WTC11 (cell line): ENCODE data around the gene SIPA1L3. TPM values are rescaled to one million over a fixed set of nuclear protein-coding genes. Genes with fewer than 3 reads are reported as not detected.

Source experiments
- ATAC-seq: fragments of 200-7000 bp; cut with Tn5 transposase; 2 replicates; pipeline ENCODE4 v1.10.0; 2021; ENCODE audit warnings: mild to moderate bottlenecking, moderate library complexity
- CTCF ChIA-PET: fragments of 300-600 bp; sonication (Branson Sonifier 250); formaldehyde crosslinking; loops from one replicate; lab custom pipeline; 2021; ENCODE audit warnings: antibody characterized with exemption; lab: Charles Lee
- POLR2A ChIA-PET: fragments of 350-600 bp; sonication (Branson Sonifier 250); formaldehyde crosslinking; loops from one replicate; lab custom pipeline; 2021; ENCODE audit warnings: antibody characterized with exemption; lab: Charles Lee
- DNase-seq: peaks from one replicate; pipeline ENCODE4 v3.0.0; 2021; ENCODE audit warnings: low spot score
- H3K27ac Mint-ChIP-seq: 2 replicates; pipeline ENCODE4 v1.8.0; 2021; ENCODE audit warnings: mixed read lengths
- H3K27me3 Mint-ChIP-seq: 2 replicates; pipeline ENCODE4 v1.8.0; 2021; ENCODE audit warnings: low read depth, mild to moderate bottlenecking, moderate library complexity, mixed read lengths
- H3K36me3 Mint-ChIP-seq: 2 replicates; pipeline ENCODE4 v1.8.0; 2021; ENCODE audit warnings: mixed read lengths
- H3K4me1 Mint-ChIP-seq: 2 replicates; pipeline ENCODE4 v1.8.0; 2022; ENCODE audit warnings: mixed read lengths
- H3K4me3 Mint-ChIP-seq: 2 replicates; pipeline ENCODE4 v1.8.0; 2021; ENCODE audit warnings: mild to moderate bottlenecking, moderate library complexity, mixed read lengths
- H3K9me3 Mint-ChIP-seq: 2 replicates; pipeline ENCODE4 v1.8.0; 2021; ENCODE audit warnings: mixed read lengths
- CREM ChIP-seq: sonication (generic); formaldehyde crosslinking; IDR thresholded peaks from 2 replicates; pipeline ENCODE4 v1.8.1; 2022; ENCODE audit warnings: mild to moderate bottlenecking, missing genetic modification reagents, moderate library complexity
- ELF4 ChIP-seq: sonication (generic); formaldehyde crosslinking; IDR thresholded peaks from 2 replicates; pipeline ENCODE4 v1.8.1; 2022; ENCODE audit warnings: low read depth, mild to moderate bottlenecking, moderate library complexity, missing genetic modification reagents
- ESRRA ChIP-seq: sonication (generic); formaldehyde crosslinking; IDR thresholded peaks from 2 replicates; pipeline ENCODE4 v1.8.1; 2022; ENCODE audit warnings: mild to moderate bottlenecking, missing genetic modification reagents, borderline replicate concordance
- ETV6 ChIP-seq: sonication (generic); formaldehyde crosslinking; IDR thresholded peaks from 2 replicates; pipeline ENCODE4 v1.8.1; 2022; ENCODE audit warnings: mild to moderate bottlenecking, missing genetic modification reagents
- GABPB1 ChIP-seq: sonication (generic); formaldehyde crosslinking; IDR thresholded peaks from 2 replicates; pipeline ENCODE4 v1.8.1; 2023; ENCODE audit warnings: mild to moderate bottlenecking, missing genetic modification reagents
- JUN ChIP-seq: sonication (generic); formaldehyde crosslinking; IDR thresholded peaks from 2 replicates; pipeline ENCODE4 v1.8.0; 2023; ENCODE audit warnings: mild to moderate bottlenecking, missing genetic modification reagents
- SMAD4 ChIP-seq: sonication (generic); formaldehyde crosslinking; IDR thresholded peaks from 2 replicates; pipeline ENCODE4 v1.8.0; 2022; ENCODE audit warnings: mild to moderate bottlenecking, missing genetic modification reagents
- TEAD1 ChIP-seq: sonication (generic); formaldehyde crosslinking; IDR thresholded peaks from 2 replicates; pipeline ENCODE4 v1.8.0; 2022; ENCODE audit warnings: mild to moderate bottlenecking, missing genetic modification reagents
- TEAD4 ChIP-seq: sonication (generic); formaldehyde crosslinking; IDR thresholded peaks from 2 replicates; pipeline ENCODE4 v1.8.0; 2022; ENCODE audit warnings: mild to moderate bottlenecking, missing genetic modification reagents
- TP53 ChIP-seq: sonication (generic); formaldehyde crosslinking; IDR thresholded peaks from 2 replicates; pipeline ENCODE4 v1.8.1; 2023; ENCODE audit warnings: mild to moderate bottlenecking, missing genetic modification reagents
- ZNF317 ChIP-seq: sonication (generic); formaldehyde crosslinking; IDR thresholded peaks from 2 replicates; pipeline ENCODE4 v1.8.1; 2023; ENCODE audit warnings: low read depth, mild to moderate bottlenecking, moderate library complexity, missing genetic modification reagents, borderline replicate concordance
- ZNF396 ChIP-seq: fragments of 250-450 bp; sonication (Bioruptor Pico); IDR thresholded peaks from 2 replicates; pipeline ENCODE4 v1.8.0; 2021; ENCODE audit warnings: mild to moderate bottlenecking, moderate library complexity, borderline replicate concordance
- total RNA-seq: library from RNA; stranded (reverse); gene quantifications from 3 replicates; pipeline ENCODE4 v1.2.3, GENCODE V29; 2021
- TF ChIP-seq, protein P1 (sequence below): sonication (generic); formaldehyde crosslinking; IDR thresholded peaks from 2 replicates; pipeline ENCODE4 v1.8.0; 2023; ENCODE audit warnings: missing genetic modification reagents
- TF ChIP-seq, protein P2 (sequence below): sonication (generic); formaldehyde crosslinking; IDR thresholded peaks from 2 replicates; pipeline ENCODE4 v1.8.0; 2022; ENCODE audit warnings: mild to moderate bottlenecking, missing genetic modification reagents
- TF ChIP-seq, protein P3 (sequence below): sonication (generic); formaldehyde crosslinking; IDR thresholded peaks from 2 replicates; pipeline ENCODE4 v1.8.0; 2022; ENCODE audit warnings: mild to moderate bottlenecking, missing genetic modification reagents
- TF ChIP-seq, protein P4 (sequence below): sonication (generic); formaldehyde crosslinking; IDR thresholded peaks from 2 replicates; pipeline ENCODE4 v1.8.1; 2022; ENCODE audit warnings: mild to moderate bottlenecking, moderate library complexity, missing genetic modification reagents
- TF ChIP-seq, protein P5 (sequence below): fragments of 250-450 bp; sonication (Bioruptor Pico); IDR thresholded peaks from 2 replicates; pipeline ENCODE4 v1.9.0; 2021; ENCODE audit warnings: mild to moderate bottlenecking, borderline replicate concordance
- TF ChIP-seq, protein P6 (sequence below): sonication (generic); formaldehyde crosslinking; IDR thresholded peaks from 2 replicates; pipeline ENCODE4 v1.8.1; 2023; ENCODE audit warnings: mild to moderate bottlenecking, moderate library complexity, missing genetic modification reagents

The SIPA1L3 gene
- total RNA-seq, 1 experiment from 2014 or later = 41.5 TPM

DNA sequence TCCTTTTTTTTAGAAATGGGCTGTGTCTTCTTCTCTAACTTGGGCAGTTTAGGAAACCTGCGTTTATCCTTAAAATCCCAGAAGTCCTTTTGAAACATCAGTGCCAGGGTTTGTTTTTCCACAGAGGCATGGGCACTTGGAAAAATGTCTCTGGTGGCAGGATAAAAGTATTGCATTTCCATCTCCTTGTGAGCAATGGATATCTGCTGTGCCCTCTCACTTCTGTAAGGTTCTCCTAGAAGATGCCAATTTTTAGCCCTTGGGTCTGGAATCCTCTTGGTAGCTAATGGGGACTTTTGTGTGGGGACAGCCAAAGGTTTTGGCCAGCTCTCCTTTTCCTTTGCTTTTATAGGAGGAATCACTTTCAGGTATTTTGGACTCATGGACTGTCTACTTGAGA, 21.6 kb upstream of the SIPA1L3 start:
- ATAC-seq = no peak
- Mint-ChIP-seq H3K27ac (no peak overlapping the region), H3K4me1 (no peaks in the 10 kb centered on the region), H3K27me3 (peaks cover 19% of the 10 kb centered on the region), H3K9me3 (peaks cover 18% of the 10 kb centered on the region), H3K4me3 (no peak overlapping the region), H3K36me3 (peaks cover 6% of the 10 kb centered on the region)
- ChIA-PET CTCF (interaction anchor here (1.0 kb wide), 1 partner anchor 17 kb away, joined by 4 read pairs; no protein-coding TSS in a partner anchor), POLR2A (no interaction called here)
- DNase-seq = no peak
- TF ChIP-seq TEAD1 (CRISPR knock-in tag) (no peak), CREM (CRISPR knock-in tag) (no peak), ZNF396 (CRISPR knock-in tag) (no peak), ZNF317 (CRISPR knock-in tag) (peak; percentile 89), ETV6 (CRISPR knock-in tag) (no peak), JUN (no peak)
- TF ChIP-seq, protein P1, sequence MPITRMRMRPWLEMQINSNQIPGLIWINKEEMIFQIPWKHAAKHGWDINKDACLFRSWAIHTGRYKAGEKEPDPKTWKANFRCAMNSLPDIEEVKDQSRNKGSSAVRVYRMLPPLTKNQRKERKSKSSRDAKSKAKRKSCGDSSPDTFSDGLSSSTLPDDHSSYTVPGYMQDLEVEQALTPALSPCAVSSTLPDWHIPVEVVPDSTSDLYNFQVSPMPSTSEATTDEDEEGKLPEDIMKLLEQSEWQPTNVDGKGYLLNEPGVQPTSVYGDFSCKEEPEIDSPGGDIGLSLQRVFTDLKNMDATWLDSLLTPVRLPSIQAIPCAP = no peak
- TF ChIP-seq, protein P2, sequence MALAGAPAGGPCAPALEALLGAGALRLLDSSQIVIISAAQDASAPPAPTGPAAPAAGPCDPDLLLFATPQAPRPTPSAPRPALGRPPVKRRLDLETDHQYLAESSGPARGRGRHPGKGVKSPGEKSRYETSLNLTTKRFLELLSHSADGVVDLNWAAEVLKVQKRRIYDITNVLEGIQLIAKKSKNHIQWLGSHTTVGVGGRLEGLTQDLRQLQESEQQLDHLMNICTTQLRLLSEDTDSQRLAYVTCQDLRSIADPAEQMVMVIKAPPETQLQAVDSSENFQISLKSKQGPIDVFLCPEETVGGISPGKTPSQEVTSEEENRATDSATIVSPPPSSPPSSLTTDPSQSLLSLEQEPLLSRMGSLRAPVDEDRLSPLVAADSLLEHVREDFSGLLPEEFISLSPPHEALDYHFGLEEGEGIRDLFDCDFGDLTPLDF (CRISPR knock-in tag) = no peak

DNA sequence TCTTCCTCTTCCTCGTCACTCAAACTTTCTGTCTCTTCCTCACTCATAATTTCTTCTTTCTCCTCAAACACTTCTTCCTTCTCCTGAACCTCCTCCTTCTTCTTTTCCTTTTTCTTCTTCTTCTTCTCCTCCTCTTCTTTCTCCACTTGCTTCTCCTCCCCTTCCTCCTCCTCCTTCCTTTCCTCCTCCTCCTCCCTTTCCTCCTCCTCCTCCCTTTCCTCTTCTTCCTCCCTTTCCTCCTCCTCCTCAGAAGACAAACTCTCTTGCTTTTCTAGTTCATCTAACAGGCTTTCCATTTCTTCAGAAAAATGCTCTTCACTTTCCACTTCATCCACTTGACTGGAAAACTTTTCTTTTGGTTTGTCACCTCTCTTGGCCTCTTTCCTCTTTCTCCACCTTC, 20.4 kb upstream of the SIPA1L3 start:
- TF ChIP-seq ELF4 (no peak), TP53 (CRISPR knock-in tag) (no peak), GABPB1 (CRISPR knock-in tag) (no peak), TEAD4 (CRISPR knock-in tag) (no peak), ZNF317 (CRISPR knock-in tag) (no peak), SMAD4 (CRISPR knock-in tag) (no peak), ESRRA (CRISPR knock-in tag) (no peak)
- TF ChIP-seq, protein P3, sequence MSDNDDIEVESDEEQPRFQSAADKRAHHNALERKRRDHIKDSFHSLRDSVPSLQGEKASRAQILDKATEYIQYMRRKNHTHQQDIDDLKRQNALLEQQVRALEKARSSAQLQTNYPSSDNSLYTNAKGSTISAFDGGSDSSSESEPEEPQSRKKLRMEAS (CRISPR knock-in tag) = no peak
- TF ChIP-seq, protein P4, sequence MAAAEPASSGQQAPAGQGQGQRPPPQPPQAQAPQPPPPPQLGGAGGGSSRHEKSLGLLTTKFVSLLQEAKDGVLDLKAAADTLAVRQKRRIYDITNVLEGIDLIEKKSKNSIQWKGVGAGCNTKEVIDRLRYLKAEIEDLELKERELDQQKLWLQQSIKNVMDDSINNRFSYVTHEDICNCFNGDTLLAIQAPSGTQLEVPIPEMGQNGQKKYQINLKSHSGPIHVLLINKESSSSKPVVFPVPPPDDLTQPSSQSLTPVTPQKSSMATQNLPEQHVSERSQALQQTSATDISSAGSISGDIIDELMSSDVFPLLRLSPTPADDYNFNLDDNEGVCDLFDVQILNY (CRISPR knock-in tag) = no peak
- TF ChIP-seq, protein P5, sequence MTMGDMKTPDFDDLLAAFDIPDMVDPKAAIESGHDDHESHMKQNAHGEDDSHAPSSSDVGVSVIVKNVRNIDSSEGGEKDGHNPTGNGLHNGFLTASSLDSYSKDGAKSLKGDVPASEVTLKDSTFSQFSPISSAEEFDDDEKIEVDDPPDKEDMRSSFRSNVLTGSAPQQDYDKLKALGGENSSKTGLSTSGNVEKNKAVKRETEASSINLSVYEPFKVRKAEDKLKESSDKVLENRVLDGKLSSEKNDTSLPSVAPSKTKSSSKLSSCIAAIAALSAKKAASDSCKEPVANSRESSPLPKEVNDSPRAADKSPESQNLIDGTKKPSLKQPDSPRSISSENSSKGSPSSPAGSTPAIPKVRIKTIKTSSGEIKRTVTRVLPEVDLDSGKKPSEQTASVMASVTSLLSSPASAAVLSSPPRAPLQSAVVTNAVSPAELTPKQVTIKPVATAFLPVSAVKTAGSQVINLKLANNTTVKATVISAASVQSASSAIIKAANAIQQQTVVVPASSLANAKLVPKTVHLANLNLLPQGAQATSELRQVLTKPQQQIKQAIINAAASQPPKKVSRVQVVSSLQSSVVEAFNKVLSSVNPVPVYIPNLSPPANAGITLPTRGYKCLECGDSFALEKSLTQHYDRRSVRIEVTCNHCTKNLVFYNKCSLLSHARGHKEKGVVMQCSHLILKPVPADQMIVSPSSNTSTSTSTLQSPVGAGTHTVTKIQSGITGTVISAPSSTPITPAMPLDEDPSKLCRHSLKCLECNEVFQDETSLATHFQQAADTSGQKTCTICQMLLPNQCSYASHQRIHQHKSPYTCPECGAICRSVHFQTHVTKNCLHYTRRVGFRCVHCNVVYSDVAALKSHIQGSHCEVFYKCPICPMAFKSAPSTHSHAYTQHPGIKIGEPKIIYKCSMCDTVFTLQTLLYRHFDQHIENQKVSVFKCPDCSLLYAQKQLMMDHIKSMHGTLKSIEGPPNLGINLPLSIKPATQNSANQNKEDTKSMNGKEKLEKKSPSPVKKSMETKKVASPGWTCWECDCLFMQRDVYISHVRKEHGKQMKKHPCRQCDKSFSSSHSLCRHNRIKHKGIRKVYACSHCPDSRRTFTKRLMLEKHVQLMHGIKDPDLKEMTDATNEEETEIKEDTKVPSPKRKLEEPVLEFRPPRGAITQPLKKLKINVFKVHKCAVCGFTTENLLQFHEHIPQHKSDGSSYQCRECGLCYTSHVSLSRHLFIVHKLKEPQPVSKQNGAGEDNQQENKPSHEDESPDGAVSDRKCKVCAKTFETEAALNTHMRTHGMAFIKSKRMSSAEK (CRISPR knock-in tag) = no peak
- TF ChIP-seq, protein P6, sequence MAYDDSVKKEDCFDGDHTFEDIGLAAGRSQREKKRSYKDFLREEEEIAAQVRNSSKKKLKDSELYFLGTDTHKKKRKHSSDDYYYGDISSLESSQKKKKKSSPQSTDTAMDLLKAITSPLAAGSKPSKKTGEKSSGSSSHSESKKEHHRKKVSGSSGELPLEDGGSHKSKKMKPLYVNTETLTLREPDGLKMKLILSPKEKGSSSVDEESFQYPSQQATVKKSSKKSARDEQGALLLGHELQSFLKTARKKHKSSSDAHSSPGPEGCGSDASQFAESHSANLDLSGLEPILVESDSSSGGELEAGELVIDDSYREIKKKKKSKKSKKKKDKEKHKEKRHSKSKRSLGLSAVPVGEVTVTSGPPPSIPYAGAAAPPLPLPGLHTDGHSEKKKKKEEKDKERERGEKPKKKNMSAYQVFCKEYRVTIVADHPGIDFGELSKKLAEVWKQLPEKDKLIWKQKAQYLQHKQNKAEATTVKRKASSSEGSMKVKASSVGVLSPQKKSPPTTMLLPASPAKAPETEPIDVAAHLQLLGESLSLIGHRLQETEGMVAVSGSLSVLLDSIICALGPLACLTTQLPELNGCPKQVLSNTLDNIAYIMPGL (CRISPR knock-in tag) = no peak
- Mint-ChIP-seq H3K27ac (no peak overlapping the region), H3K4me1 (no peaks in the 10 kb centered on the region), H3K4me3 (no peak overlapping the region), H3K27me3 (peaks cover 20% of the 10 kb centered on the region), H3K9me3 (peaks cover 17% of the 10 kb centered on the region), H3K36me3 (peaks cover 5% of the 10 kb centered on the region)
- ChIA-PET CTCF (interaction anchor here (1.0 kb wide), 1 partner anchor 16 kb away, joined by 4 read pairs; no protein-coding TSS in a partner anchor), POLR2A (no interaction called here)
- no peak for DNase-seq
- no peak for ATAC-seq
